Astrocyte of the spinal cord (primary cell): ENCODE results near the gene MRPS18A.
A peak's percentile ranks its signal among the peaks of the same experiment; 100 is the strongest.

Experiments used
- DNase-seq: peaks from one replicate; pipeline ENCODE4 v3.0.0; 2011; ENCODE audit warnings: low read depth, low spot score
- H3K4me3 ChIP-seq: 2 replicates; pipeline ENCODE4 v1.5.1; 2011; ENCODE audit warnings: low read depth, mild to moderate bottlenecking, low read length, moderate library complexity
- in situ Hi-C: cut with HindIII; loops from 2 replicates; pipeline ENCODE4 v1.10.0; 2017; ENCODE audit warnings: low sequenced_read_pairs
- TF ChIP-seq, protein P1 (sequence below): IDR thresholded peaks from 2 replicates; pipeline ENCODE4 v1.5.1; 2012; ENCODE audit warnings: low read depth, mild to moderate bottlenecking, low read length, inconsistent platforms

Gene MRPS18A

DNA sequence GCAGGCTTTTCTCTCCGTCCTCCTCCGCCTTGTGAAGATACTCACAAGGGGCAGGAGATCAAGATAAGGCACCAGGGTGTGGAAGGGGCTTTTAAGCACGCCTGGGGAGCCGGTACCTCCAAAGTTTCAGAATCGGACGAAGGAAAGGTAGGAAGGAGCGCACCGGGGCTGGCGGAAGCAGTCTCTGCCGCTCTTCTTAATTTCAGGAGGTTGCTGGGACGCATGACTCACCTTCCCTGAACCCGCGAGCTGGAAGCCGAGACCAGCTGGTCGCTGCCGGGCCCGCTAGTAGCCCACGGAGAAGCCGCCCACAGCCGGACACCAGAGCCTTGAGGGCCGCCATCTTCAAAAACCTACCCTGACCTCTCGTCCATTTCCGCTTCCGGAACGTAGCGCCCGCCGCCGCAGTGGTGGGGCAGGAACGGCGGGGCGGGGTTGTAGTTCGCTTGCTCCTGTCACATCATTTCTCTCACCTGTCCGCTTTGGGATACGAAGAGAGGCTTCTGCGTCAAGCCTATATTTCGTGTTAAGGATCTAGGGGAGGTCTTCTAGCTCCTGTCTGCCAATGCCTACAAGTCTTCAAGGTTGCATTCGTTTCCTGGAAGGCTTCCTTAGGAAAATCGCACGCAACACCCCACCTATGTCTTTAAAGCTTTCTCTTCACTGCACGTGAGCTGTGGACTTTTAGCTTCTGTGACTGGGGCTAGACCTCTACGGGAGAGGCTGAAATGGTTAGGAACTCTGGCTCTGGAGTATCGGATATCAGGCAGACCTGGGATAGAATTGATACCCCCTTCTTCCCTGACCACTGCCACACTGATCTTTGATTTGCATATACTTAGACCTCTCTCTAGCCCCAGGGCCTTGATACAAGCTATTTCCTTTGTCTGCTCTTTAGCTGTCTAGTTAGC is at the start of gene MRPS18A:
MRPS18A (minus strand) TSS at position 355 of the 911 bp plus-strand sequence; CDS start at position 343, 12 bp downstream.
- in situ Hi-C loops: no loop called here
- TF ChIP-seq, protein P1, sequence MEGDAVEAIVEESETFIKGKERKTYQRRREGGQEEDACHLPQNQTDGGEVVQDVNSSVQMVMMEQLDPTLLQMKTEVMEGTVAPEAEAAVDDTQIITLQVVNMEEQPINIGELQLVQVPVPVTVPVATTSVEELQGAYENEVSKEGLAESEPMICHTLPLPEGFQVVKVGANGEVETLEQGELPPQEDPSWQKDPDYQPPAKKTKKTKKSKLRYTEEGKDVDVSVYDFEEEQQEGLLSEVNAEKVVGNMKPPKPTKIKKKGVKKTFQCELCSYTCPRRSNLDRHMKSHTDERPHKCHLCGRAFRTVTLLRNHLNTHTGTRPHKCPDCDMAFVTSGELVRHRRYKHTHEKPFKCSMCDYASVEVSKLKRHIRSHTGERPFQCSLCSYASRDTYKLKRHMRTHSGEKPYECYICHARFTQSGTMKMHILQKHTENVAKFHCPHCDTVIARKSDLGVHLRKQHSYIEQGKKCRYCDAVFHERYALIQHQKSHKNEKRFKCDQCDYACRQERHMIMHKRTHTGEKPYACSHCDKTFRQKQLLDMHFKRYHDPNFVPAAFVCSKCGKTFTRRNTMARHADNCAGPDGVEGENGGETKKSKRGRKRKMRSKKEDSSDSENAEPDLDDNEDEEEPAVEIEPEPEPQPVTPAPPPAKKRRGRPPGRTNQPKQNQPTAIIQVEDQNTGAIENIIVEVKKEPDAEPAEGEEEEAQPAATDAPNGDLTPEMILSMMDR: no peak
- H3K4me3 ChIP-seq: peak within 1 kb of the TSS; percentile 98
- DNase-seq: peak; percentile 71

DNA sequence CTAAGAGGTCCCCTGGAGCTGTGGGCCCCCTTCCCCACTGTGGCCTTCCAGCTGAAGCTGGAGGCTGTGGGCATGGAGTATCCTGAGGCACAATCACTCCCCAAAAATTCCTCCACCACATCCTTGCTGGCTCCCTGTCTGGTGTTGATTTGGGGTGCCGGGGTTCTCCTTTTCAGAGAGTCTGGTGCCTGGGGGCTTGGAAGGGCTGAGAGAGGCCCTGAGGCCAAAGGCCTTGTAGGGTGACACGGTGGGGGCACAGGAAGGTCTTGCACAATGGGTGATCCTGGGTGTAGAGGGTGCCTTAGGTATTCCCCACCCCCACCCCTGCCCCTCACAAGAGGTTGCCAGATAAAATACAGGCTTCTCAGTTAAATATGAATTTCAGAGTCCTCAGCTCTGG is 49.3 kb upstream of the MRPS18A start:
- TF ChIP-seq, protein P1: no peak
- in situ Hi-C loops: no loop called here
- no peak for DNase-seq
- no peak overlapping the region for H3K4me3 ChIP-seq

DNA sequence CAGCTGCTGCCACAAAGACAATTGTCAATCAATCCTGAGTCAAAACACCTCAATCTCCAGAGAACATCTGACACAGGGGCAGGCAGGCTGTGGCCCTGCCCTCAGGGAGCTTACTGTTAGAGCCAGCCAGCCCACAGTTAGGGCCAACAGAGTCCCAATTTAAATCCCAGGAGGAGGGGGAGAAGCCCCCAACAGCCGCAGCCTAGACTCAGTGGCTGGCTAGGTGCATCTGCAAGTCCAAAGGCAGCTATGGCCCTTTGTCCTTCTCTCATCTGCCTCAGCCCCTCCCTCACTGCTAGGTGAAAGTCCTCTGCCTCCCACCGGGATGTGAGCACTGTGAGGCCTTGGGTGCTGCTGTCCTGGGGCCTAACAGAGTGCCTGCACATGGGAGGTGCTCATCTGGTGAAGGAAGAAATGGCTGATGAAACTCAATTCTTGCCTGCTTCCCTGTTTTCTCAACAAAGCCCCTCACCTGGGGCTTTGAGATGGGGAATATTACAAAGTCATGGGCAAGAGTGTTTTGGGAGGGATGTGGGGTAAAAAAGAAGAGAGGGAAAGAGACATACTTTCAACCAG is 48.7 kb upstream of the MRPS18A start:
- in situ Hi-C loops: no loop called here
- no peak for DNase-seq
- H3K4me3 ChIP-seq: no peak overlapping the region
- TF ChIP-seq, protein P1: no peak

DNA sequence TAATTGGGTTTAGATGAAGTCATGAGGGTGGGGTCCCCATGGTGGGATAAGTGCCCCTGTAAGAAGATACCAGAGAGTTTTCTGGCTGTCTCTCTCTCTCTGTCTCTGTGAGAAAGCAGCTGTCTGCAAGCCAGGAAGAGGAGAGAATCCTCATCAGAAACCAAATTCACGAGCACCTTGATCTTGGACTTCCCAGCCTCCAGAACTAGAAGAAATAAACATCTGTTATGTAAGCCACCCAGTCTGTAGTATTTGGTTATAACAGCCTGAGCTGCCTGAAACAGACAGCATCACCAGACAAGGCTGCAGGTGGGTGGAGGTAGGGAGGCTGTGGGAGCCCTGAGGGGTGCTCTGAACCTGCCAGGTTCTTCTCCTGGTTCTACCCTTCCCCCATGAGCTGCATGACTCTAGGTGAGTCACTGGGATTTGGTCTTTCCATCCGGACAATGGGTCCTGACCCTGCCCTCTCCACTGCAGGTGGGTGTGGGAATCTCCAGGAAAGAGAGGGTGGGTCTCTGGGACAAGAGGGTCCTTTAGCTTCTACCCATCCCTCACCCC is 48.1 kb upstream of the MRPS18A start:
- DNase-seq: no peak
- H3K4me3 ChIP-seq: no peak overlapping the region
- TF ChIP-seq, protein P1: no peak
- in situ Hi-C loops: no loop called here

DNA sequence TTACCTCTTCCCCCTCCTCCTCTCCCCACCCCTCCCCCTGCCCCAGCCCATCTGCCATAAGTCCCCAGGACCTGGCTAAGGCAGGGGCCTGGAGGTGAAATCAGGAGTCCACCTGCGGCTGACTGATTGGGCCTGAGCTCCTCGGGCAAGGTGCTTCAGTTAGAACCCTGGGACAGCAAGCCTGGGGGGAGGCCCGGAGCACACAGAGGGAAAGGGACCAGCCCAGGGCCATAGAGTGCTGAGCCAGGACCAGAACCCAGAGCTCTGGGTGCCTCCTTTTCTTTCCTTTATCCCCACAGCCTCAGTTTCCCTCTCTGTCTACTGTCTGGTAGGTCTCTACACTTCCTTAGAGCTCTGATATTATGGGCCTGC is 46.7 kb upstream of the MRPS18A start:
- in situ Hi-C loops: no loop called here
- TF ChIP-seq, protein P1: no peak
- no peak overlapping the region for H3K4me3 ChIP-seq

DNA sequence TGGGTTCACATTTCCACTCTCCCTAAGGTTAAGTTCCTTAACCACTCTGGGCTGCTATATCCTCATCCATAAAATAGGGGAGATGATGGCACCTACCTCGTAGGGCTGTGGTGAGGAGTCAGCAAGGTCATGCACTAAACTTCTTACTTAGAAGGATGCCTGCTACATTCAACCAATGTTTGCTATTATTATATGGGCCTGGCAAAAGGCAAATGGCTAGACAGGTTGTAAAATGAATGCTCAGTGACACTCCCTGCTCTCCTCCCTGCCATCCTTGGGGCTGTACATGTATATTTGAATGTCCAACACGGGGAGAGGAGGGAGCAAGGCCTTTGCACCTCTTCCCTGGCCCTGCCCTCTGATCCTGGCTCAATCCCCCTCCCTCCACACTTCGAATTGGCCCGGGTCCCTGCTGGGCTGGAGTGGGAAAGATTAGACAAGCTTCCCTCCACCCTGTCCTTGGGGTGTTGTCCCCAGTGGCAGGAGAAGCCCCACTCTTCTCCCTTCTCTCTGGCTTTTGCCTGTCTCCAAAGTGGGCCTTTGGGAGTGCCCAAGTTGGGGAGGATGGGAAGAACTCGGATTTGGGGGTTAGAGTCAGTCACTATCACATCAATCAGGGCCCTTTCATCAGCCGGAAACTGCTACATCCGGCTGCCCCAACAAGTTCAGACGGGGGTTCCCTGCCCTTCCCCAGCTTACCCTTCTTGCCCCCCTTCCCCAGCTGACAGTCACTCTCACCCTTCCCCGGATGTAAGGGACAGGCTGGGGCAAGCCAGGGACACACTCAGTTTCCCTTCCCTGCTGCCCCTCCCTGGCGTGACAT is 46.1 kb upstream of the MRPS18A start:
- H3K4me3 ChIP-seq: no peak overlapping the region
- DNase-seq: no peak
- TF ChIP-seq, protein P1: no peak
- in situ Hi-C loops: no loop called here

More for the DNA sequence above, 46.7 kb upstream of the MRPS18A start:
- DNase-seq: no peak
